NCI-H1930 (cell line): ENCODE measurements around the gene CCDC92.
"Not testable (repeated sequence)": the region's sequence is repeated elsewhere in the genome, so short reads cannot be mapped to it uniquely, and the experiment has no call there.

Experiments
- DNase-seq, 2 experiments: peaks; one replicate each; lab custom pipeline; 2025; lab: John Stamatoyannopoulos, UW

The CCDC92 gene

GRCh38 chr12:123949770-123950165, 22.9 kb downstream of the CCDC92 start:
- no peak for DNase-seq

- no peak for DNase-seq
These were observed 23.5 kb downstream of the CCDC92 start for GRCh38 chr12:123948796-123949769.

- no peak for DNase-seq
These were observed 24.2 kb downstream of the CCDC92 start for GRCh38 chr12:123948401-123948795.

GRCh38 chr12:123947531-123947930, 25.1 kb downstream of the CCDC92 start:
- DNase-seq = not testable (repeated sequence)

- not testable (repeated sequence) for DNase-seq
These were observed 25.8 kb downstream of the CCDC92 start for GRCh38 chr12:123946516-123947505.

GRCh38 chr12:123946152-123946515, 26.5 kb downstream of the CCDC92 start:
- DNase-seq = no peak

- DNase-seq = no peak
These were observed 27.1 kb downstream of the CCDC92 start for GRCh38 chr12:123945287-123946151.

GRCh38 chr12:123944696-123945095, 27.9 kb downstream of the CCDC92 start:
- no peak for DNase-seq

GRCh38 chr12:123943816-123944215, 28.8 kb downstream of the CCDC92 start:
- DNase-seq = no peak

GRCh38 chr12:123942911-123943648, 29.6 kb downstream of the CCDC92 start:
- no peak for DNase-seq

GRCh38 chr12:123942238-123942653, 30.4 kb downstream of the CCDC92 start:
- DNase-seq = no peak

- DNase-seq = no peak
These were observed 30.9 kb downstream of the CCDC92 start for GRCh38 chr12:123941624-123942237.

- no peak for DNase-seq
These were observed 31.6 kb downstream of the CCDC92 start for GRCh38 chr12:123941000-123941399.

- DNase-seq = no peak
These were observed 32.0 kb downstream of the CCDC92 start for GRCh38 chr12:123940627-123940966.

- no peak for DNase-seq
These were observed 32.7 kb downstream of the CCDC92 start for GRCh38 chr12:123939716-123940626.

GRCh38 chr12:123938679-123939480, 33.8 kb downstream of the CCDC92 start:
- DNase-seq = no peak

GRCh38 chr12:123937707-123938591, 34.7 kb downstream of the CCDC92 start:
- DNase-seq = no peak
